ENCODE results near the gene PATJ. TPM values are rescaled to one million over a fixed set of nuclear protein-coding genes. Genes with fewer than 3 reads are reported as not detected.
"Not testable (repeated sequence)": the region's sequence is repeated elsewhere in the genome, so short reads cannot be mapped to it uniquely, and the experiment has no call there.

Gene PATJ
- total RNA-seq, 1 experiment from 2014 or later: 72.2 TPM

DNA sequence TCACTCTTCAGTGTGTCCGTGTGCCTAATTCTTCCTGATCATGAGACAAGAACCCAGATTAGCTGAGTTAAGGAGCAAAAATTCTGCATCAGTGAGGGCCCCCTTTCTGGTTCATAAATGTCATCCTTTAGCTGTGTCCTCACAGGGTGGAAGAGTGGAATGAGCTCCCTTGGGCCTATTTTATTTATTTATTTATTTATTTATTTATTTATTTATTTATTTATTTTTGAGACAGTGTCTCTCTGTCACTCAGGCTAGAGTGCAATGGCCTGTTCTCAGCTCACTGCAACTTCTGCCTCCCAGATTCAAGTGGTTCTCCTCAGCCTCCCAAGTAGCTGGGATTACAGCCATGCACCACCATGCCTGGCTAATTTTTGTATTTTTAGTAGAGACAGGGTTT, 131.7 kb downstream of the PATJ start:
- Mint-ChIP-seq H3K27ac (ENCODE audit: unreplicated experiment) (no peak overlapping the region), H3K4me3 (ENCODE audit: low read depth, unreplicated experiment) (no peak overlapping the region), H3K9me3 (ENCODE audit: low read depth, unreplicated experiment) (peaks cover 2% of the 10 kb centered on the region), H3K36me3 (ENCODE audit: insufficient read depth, unreplicated experiment) (peaks cover 32% of the 10 kb centered on the region), H3K27me3 (ENCODE audit: unreplicated experiment) (no peaks in the 10 kb centered on the region), H3K4me1 (ENCODE audit: low read depth, unreplicated experiment) (no peaks in the 10 kb centered on the region)
- CTCF ChIA-PET: no interaction called here
- TF ChIP-seq, protein P1, sequence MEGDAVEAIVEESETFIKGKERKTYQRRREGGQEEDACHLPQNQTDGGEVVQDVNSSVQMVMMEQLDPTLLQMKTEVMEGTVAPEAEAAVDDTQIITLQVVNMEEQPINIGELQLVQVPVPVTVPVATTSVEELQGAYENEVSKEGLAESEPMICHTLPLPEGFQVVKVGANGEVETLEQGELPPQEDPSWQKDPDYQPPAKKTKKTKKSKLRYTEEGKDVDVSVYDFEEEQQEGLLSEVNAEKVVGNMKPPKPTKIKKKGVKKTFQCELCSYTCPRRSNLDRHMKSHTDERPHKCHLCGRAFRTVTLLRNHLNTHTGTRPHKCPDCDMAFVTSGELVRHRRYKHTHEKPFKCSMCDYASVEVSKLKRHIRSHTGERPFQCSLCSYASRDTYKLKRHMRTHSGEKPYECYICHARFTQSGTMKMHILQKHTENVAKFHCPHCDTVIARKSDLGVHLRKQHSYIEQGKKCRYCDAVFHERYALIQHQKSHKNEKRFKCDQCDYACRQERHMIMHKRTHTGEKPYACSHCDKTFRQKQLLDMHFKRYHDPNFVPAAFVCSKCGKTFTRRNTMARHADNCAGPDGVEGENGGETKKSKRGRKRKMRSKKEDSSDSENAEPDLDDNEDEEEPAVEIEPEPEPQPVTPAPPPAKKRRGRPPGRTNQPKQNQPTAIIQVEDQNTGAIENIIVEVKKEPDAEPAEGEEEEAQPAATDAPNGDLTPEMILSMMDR (IDR thresholded peaks at IDR 0.05; ENCODE audit: unreplicated experiment): no peak
- intact Hi-C loops (cut with micrococcal nuclease; ENCODE audit: unreplicated experiment): no loop called here
- no TSS peak for BruUV-seq (replicated peaks)
- DNase-seq: no peak

DNA sequence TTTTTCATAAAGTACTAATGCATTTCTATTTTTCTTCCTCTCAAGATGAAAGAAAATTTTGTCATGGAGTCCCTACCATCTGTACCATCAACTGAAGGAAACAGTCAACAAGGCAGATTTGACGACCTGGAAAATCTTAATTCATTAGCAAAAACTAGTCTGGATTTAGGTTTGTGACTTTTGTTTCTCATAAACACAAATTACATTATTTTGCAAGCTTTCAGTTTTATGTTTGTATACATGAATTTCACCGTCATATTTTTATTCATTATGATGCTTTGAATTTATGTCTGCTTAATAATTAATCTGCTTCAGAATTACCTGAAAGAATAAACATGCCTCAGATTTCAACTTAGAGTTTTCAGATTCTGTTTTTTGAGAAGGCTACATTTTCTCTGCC, 132.9 kb downstream of the PATJ start:
- Mint-ChIP-seq H3K9me3 (ENCODE audit: low read depth, unreplicated experiment) (peaks cover 2% of the 10 kb centered on the region), H3K4me1 (ENCODE audit: low read depth, unreplicated experiment) (no peaks in the 10 kb centered on the region), H3K27me3 (ENCODE audit: unreplicated experiment) (no peaks in the 10 kb centered on the region), H3K27ac (ENCODE audit: unreplicated experiment) (no peak overlapping the region), H3K4me3 (ENCODE audit: low read depth, unreplicated experiment) (no peak overlapping the region), H3K36me3 (ENCODE audit: insufficient read depth, unreplicated experiment) (peaks cover 32% of the 10 kb centered on the region)
- CTCF ChIA-PET: interaction anchor here (1.0 kb wide), 1 partner anchor 12 kb away, joined by 3 read pairs; no protein-coding TSS in a partner anchor
- no TSS peak for BruUV-seq (replicated peaks)
- TF ChIP-seq, protein P1 (IDR thresholded peaks at IDR 0.05; ENCODE audit: unreplicated experiment): no peak
- intact Hi-C loops (cut with micrococcal nuclease; ENCODE audit: unreplicated experiment): no loop called here
- DNase-seq: no peak

DNA sequence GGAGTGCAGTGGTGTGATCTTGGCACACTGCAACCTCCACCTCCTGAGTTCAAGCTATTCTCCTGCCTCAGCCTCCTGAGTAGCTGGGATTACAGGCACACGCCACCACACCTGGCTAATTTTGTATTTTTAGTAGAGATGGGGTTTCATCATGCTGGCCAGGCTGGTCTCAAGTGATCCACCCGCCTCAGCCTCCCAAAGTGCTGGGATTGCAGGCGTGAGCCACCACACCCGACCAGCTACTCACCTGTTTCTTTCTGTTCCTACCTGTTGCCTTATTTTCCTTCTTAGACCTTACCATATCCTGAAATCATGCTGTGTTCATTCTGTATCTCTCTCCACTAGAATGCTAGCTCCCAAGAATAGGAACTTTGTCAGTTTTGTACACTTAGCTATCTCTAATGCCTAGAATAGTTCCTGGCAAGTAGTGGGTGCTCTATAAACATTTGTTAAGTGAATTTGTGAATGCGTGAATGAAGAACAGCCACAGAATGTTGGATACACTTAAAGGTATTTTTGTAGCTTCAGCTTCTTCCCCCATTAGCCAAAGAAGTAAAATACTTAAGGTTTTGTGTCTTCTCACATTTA, 137.7 kb downstream of the PATJ start:
- H3K9me3 Mint-ChIP-seq (ENCODE audit: low read depth, unreplicated experiment); H3K4me3 Mint-ChIP-seq (ENCODE audit: low read depth, unreplicated experiment); intact Hi-C loops (cut with micrococcal nuclease; ENCODE audit: unreplicated experiment); DNase-seq; H3K27me3 Mint-ChIP-seq (ENCODE audit: unreplicated experiment); H3K27ac Mint-ChIP-seq (ENCODE audit: unreplicated experiment); CTCF ChIA-PET; H3K4me1 Mint-ChIP-seq (ENCODE audit: low read depth, unreplicated experiment); BruUV-seq (replicated peaks): not testable (repeated sequence)
- peaks cover 23% of the 10 kb centered on the region for H3K36me3 Mint-ChIP-seq (ENCODE audit: insufficient read depth, unreplicated experiment)

DNA sequence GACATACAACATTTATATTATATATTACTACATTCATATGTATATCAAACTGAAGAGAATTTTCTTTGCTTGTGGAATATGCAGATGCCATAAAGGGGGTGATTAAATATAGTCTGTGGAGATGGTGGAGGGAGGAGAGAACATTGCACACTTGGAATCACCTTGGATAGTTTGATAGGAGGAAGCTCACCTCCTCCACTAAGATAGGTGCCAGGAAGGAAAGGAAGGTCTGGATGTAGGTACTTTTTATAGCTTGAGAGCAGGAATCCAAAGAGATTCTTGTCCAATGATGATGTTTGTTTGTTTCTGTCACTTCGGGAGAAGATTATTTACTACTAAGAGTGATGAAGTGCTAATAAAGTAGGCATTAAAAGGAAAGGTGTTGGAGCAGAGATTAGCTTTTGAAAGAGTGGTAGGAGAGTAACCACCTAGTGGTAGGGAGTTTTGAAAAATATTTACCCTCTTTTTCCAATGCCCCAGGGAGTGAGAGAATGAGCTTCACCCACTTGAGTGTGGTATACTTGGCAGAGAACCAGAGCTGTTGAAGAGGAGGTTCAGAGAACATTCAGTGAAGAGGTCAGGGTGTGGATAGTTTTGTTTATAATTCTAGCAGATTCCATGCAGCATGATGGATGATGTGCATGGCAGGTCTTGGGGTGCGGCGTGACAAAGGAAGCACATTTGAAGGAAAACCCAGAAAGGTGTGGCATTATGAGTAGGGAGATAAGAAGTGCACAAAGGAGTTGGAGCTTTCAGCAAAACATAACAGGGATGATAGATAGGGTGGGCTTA, 145.0 kb downstream of the PATJ start:
- intact Hi-C loops (cut with micrococcal nuclease; ENCODE audit: unreplicated experiment): no loop called here
- Mint-ChIP-seq H3K4me1 (ENCODE audit: low read depth, unreplicated experiment) (peaks cover 8% of the 10 kb centered on the region), H3K4me3 (ENCODE audit: low read depth, unreplicated experiment) (no peak overlapping the region), H3K27me3 (ENCODE audit: unreplicated experiment) (no peaks in the 10 kb centered on the region), H3K27ac (ENCODE audit: unreplicated experiment) (no peak overlapping the region), H3K36me3 (ENCODE audit: insufficient read depth, unreplicated experiment) (peaks cover 7% of the 10 kb centered on the region), H3K9me3 (ENCODE audit: low read depth, unreplicated experiment) (peaks cover 4% of the 10 kb centered on the region)
- DNase-seq: no peak
- BruUV-seq (replicated peaks): no TSS peak
- TF ChIP-seq, protein P1 (IDR thresholded peaks at IDR 0.05; ENCODE audit: unreplicated experiment): no peak
- CTCF ChIA-PET: interaction anchor here (0.8 kb wide), 1 partner anchor 12 kb away, joined by 3 read pairs; no protein-coding TSS in a partner anchor

All from Calu3 (cell line).